SKM-1 (cell line): ENCODE data around the gene CAMKMT.
A peak's percentile ranks its signal among the peaks of the same experiment; 100 is the strongest.

Source experiments
- DNase-seq: peaks from one replicate; lab custom pipeline; 2025; ENCODE audit not compliant: unreplicated experiment; lab: John Stamatoyannopoulos, UW

CAMKMT gene

GRCh38 chr2:44443517-44443916, 81.8 kb downstream of the CAMKMT start:
- DNase-seq: no peak

- DNase-seq: no peak
Observed at GRCh38 chr2:44444881-44445280, 83.1 kb downstream of the CAMKMT start.

- no peak for DNase-seq
Observed at GRCh38 chr2:44448860-44449527, 87.2 kb downstream of the CAMKMT start.

- DNase-seq: no peak
Observed at GRCh38 chr2:44450082-44450481, 88.3 kb downstream of the CAMKMT start.

DNA sequence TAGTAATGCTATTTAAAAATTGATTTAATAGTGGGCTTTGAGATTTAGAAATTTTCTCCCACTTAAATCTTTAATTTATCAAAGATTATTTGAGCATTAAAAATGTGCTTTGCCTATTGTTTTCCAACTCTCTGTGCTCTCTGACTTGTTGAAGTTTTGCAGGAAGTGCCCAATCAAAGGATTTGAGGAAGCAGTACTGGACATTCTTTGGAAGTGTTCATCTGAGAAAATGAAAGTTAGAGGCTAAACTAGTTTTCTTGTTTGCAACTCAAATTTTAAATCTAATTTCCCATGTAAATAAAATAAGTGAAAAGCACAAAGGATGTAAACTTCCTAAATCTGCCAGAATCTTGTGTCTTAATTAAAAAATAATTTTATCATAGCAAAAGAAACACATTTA, 89.1 kb downstream of the CAMKMT start:
- DNase-seq: no peak

DNA sequence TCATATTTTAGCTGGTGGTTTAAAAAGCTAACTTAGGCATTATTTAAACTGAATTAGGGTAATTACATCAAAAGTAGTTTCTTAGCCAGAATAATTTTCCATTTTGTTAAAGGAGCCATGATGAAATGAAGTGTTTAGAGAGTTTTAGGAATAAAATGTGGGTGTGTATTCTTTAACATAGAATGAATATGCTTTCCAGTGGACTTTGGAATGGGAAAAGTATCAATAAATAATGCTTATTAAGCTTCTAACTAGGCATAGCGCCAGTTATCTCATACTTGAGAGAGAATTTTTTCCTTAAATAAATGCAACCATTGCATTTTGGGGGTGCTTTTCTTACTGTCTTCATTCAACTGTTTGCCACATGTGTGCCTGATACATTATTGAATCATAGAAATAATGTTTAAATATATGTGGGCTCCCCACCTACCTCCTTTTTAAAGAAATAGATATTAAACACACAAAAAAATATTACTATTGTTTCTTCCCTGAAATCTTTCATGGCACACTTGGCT, 90.4 kb downstream of the CAMKMT start:
- no peak for DNase-seq

DNA sequence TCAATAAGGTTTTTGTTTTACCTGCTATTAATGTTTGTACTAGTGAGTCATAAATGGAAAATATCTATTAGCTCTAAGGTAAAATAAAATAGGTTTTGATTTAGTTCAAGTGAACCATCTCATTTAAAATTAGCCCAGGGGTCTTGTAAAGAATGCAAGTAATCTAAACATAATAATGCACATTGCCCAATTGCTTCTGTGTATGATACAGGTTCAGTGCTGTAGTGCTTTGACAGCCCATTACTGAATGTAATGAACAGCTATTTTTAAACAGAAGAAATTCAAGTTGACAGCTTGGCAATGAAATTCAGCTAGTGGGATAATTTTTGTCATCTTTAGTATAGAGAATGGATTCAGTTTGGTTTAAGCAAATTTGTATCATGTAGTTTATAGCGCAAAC, 91.5 kb downstream of the CAMKMT start:
- no peak for DNase-seq

GRCh38 chr2:44455877-44456276, 94.1 kb downstream of the CAMKMT start:
- DNase-seq: no peak

GRCh38 chr2:44456946-44457345, 95.2 kb downstream of the CAMKMT start:
- DNase-seq: no peak

GRCh38 chr2:44459739-44460138, 98.0 kb downstream of the CAMKMT start:
- DNase-seq: no peak

DNA sequence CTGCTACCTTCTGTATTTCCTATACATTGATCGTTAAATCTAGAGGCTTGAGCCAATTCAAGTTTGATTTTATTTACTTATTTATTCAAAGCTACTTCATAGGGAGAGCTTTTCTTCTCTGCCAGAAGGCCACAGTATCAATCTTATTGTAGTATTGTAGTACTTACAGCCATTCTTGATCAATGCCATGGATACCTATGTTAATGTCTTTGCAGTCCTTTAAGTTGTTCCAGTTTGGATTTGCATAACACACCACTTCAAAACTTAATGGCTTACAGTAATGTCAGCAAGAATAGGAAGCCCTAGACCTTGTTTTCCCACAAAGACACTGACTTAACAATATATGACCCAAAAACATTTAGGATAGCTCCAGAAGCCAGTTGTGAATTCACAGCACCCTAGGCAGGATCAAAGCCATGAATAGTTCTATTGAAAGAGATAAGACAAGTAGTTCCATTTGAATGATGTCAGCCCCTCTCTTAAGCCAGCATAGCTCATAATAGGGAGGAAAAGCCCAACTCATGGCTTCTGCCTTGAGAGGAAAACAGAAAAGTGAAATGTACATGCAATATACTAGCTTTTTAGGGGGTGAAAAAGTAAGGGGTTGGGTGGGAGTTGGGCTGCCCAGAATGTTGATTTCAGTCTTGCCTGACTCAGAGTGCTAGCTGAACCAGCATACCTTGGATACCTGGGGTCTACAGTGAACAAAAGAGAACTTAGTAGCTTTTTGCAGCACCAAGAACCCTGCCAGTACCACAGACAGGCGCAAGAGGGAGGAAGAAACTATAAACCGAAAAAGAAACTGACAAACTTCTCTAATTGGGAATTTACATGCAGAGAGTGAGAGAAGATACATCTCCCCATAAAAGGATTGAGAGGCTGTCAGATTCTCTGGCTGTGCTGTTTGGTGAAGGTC, 101.4 kb downstream of the CAMKMT start:
- DNase-seq: no peak

DNA sequence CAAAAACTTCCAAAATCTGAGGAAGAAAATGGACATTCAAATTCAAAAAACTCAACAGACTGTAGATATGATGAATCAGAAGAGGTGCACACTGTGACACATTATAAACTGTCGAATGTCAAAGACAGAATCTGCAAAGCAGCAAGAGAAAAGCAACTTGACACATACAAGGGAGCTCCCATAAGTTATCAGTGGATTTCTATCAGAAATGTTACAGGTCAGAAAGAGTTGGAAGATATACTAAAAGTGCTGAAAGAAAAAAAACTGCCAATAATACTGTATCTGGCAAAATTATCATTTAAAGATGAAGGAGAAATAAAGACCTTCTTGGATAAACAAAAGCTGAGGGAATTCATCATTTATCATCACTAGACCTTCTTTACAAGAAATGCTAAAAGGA, 102.7 kb downstream of the CAMKMT start:
- no peak for DNase-seq

DNA sequence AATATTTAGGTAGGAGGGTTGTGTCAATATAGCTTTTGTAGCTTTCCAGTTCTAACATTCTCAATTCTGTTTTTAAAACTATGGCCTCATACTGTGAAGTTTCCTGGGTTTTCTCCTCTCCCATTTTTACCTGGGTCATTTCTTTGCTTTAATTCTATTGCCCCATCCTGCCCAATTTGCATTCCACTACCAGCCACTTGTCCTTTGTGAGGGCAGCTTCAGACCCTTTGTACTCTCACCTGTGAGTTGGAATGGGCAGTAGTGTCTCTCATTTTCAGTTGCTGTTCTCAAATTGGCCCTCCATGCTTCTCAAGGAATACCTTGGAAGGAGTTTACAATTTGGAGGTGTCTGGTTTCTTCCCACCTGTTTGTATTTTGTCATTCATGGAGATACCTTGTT, 108.4 kb downstream of the CAMKMT start:
- DNase-seq: no peak

GRCh38 chr2:44477657-44478414, 116.1 kb downstream of the CAMKMT start:
- no peak for DNase-seq

DNA sequence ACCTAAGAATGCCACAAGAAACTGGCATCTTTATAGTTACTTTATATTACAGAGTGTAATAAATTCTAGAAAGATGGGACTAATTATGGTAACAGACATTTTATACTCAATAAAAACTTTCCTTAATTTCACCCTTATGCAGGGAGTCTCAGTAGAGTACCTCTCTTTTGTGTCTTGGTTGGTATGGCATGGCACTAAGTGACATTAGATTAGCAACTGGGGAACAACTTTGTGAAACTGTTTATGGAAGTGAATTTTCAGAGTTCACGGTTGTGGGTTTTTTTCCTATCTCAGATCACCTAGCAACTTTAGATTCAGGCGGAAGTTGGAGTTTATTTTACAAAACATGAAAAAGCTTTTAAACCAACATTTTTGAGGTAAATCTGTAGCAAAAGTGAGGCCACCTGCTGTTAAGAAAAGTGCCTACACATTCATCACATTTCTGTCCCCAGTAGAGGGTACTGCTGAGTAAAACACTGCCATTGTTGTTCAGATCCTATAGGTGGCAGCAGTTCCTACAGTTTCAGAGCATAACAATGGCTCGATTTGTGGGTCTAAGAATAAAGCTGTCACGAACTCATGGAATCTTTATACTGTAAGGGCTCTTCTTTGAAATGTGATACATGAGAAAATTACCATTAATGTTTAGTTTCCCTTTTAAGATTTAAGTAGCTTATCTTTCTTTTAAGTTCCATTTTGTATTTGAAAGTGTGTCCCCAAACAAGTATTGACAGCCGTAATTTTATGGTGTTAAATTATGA, 117.6 kb downstream of the CAMKMT start:
- peak; percentile 69 for DNase-seq

GRCh38 chr2:44480068-44480467, 118.3 kb downstream of the CAMKMT start:
- DNase-seq: no peak

GRCh38 chr2:44487052-44487451, 125.3 kb downstream of the CAMKMT start:
- DNase-seq: no peak

DNA sequence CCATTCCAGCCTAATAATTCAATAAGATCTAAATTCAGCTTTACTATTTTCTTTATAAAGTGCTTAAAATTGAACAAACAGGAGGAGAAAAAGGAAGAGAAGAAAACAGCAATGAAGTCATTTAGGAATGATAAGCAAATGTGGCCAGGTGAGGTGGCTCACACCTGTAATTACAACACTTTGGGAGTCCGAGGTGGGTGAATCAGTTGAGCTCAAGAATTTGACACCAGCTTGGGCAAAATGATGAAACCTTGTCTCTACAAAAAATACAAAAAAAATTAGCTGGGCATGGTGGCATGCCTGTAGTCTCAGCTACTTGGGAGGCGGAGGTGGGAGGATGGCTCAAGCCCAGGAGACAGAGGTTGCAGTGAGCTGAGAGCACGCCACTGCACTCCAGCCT, 129.0 kb downstream of the CAMKMT start:
- no peak for DNase-seq

DNA sequence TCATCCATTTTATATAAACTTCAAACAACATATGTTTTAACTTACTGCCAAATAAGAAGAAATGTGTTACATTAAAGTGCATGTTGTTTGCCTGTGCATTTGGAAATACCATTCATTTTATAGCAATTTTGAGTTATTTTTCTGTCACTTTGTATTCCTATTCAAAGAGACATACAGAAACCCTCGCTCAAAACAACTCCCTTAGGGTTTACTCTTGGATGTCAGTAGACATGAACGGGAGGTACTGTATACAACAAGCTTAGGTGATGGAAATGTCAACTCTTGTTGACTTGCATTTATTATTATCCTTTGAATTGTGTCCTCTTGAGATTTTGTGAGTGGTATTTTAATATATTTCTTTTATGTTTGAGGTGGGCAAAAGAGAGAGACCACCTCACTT, 132.3 kb downstream of the CAMKMT start:
- no peak for DNase-seq

DNA sequence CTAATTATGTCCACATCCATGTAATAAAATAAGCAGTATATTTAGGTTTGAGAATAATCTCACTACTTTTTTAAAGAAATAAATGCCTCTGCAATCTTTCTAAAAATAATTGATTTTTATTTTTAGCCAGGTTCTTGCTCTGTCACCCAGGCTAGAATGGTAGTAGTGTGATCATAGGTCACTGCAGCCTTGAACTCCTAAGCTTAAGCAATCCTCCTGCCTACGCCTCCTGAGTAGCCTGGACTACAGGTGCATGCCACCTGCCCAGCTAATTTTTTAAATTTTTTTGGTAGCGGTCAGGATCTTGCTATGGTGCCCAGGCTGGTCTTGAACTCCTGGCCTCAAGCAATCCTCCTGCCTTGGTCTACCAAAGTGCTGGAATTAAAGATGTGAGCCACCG, 133.3 kb downstream of the CAMKMT start:
- no peak for DNase-seq

- DNase-seq: no peak
Observed at GRCh38 chr2:44495544-44495943, 133.8 kb downstream of the CAMKMT start.
